ENCODE results near the gene RASSF10. TPM values are rescaled to one million over a fixed set of nuclear protein-coding genes. Genes with fewer than 3 reads are reported as not detected.

The RASSF10 gene
- total RNA-seq, 1 experiment from 2014 or later, result not detected

DNA sequence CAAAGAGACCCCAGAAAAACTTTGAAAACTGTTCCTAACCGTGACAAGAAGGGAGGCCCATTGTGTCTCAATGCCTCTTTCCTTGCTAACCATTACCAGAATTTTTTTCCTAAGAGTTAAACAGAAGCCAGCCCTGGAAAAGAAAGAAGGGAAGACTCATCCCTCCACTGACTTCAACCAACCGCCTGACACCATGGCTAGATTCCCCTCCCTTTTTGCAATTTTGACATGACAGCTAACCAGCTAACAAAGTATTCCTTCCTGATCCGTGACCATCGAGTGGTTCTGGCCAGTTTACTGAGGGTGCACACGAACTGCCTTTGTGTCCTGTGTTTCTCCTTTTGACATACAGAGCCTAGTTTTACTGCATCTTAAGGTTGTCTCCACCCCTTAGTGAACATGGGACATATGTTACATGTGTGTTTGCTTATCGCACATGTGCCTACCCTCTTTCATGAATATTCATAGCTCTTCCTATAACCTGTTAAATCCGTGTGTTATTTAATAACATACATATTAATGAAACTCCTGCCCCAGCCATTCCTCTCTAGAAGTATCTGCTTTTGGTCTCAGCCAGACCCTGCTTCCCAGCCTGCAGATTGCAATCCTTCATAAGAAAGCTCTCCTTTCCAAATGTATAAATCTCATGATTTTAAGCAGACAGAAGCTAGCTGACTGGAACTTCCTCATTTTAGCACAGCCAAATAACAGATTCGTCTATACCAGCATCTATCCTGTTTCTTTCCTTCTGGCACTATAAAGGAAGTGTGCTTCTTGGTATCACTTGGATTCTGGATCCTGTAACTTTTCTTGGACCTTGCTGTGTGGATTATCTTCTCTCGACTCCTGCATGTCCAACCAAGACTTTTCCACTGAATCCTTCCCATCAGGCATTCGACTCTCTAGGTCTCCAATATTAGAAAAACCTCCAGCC lies 37.8 kb downstream of the RASSF10 start:
- ChIA-PET RAD21 (ENCODE audit: low non-redundant PET in 1 of 2, low total read pairs in 2 of 2, uncharacterized antibody in 2 of 2, unreplicated experiment in 2 of 2) (no interaction called here), CTCF (no interaction called here), POLR2A (no interaction called here)
- Histone ChIP-seq H3K9me3 (ENCODE audit: control insufficient read depth in 1 of 2, insufficient read depth in 1 of 2, low read depth in 1 of 2, low read length in 2 of 2) (no peaks in the 10 kb centered on the region), H3K79me2 (ENCODE audit: insufficient read depth, low read length) (no peaks in the 10 kb centered on the region), H3K9ac (ENCODE audit: low read length) (no peak overlapping the region), H3K27me3 (ENCODE audit: insufficient read depth, low read length) (no peaks in the 10 kb centered on the region), H3K4me1 (ENCODE audit: control insufficient read depth in 1 of 2, insufficient read depth in 2 of 2, low read length in 2 of 2) (peaks cover 5 to 13% of the 10 kb centered on the region in 2 experiments; a peak in 3 of 4 replicates), H3K27ac (ENCODE audit: low read depth, low read length) (no peak overlapping the region), H3K36me3 (ENCODE audit: control insufficient read depth in 1 of 2, insufficient read depth in 2 of 2, low read length in 2 of 2) (no peaks in the 10 kb centered on the region), H3K9me2 (ENCODE audit: insufficient read depth) (no peaks in the 10 kb centered on the region; the same call in 1 of the 2 replicates), H3K4me2 (ENCODE audit: low read length) (no peak overlapping the region), H4K20me1 (ENCODE audit: insufficient read depth) (no peaks in the 10 kb centered on the region), H2AFZ (ENCODE audit: low read depth, low read length, poor library complexity, severe bottlenecking) (no peak overlapping the region), H3K4me3 (replicated peaks in 1 of 2; ENCODE audit: low read depth in 1 of 2, low read length in 2 of 2) (no peak overlapping the region)
- intact Hi-C loops (cut with micrococcal nuclease), result no loop called here
- DNase-seq (ENCODE audit: low read depth, low spot score) (no peak), ATAC-seq (no peak)
- no TSS peak for BruUV-seq (replicated peaks)
- TF ChIP-seq EZH2 (IDR thresholded peaks at IDR 0.05) (no peak), ELF1 (IDR thresholded peaks at IDR 0.05; ENCODE audit: borderline replicate concordance, low read depth) (no peak), EZH2phosphoT487 (IDR thresholded peaks at IDR 0.05; ENCODE audit: borderline replicate concordance) (no peak), YY1 (IDR thresholded peaks at IDR 0.05; ENCODE audit: extremely low read depth, insufficient replicate concordance, low read depth, low read length) (no peak)

DNA sequence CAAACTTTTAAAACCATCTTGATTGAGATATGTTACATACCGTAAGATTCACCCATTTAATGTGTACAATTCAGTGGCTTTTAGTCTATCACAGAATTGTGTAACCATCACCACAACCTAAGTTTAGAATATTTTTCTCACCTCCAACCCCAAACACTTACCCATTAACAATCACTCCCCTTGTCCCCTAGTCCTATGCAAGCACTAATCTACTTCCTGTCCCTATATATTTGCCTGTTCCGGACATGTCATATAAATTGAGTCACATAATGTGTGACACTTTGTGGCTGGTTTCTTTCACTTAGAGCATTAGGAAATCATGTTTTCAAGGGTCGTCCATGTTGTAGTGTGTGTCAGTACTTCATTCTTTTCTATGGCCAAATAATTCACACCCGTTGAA lies 38.8 kb downstream of the RASSF10 start:
- ChIA-PET POLR2A (no interaction called here), CTCF (no interaction called here), RAD21 (ENCODE audit: low non-redundant PET in 1 of 2, low total read pairs in 2 of 2, uncharacterized antibody in 2 of 2, unreplicated experiment in 2 of 2) (no interaction called here)
- intact Hi-C loops (cut with micrococcal nuclease), result no loop called here
- no peaks in the 10 kb centered on the region for H4K20me1 ChIP-seq (ENCODE audit: insufficient read depth)
- H3K9me3 ChIP-seq (ENCODE audit: control insufficient read depth in 1 of 2, insufficient read depth in 1 of 2, low read depth in 1 of 2, low read length in 2 of 2), result no peaks in the 10 kb centered on the region
- H3K4me1 ChIP-seq (ENCODE audit: control insufficient read depth in 1 of 2, insufficient read depth in 2 of 2, low read length in 2 of 2), result peaks cover 15 to 23% of the 10 kb centered on the region in 2 experiments
- no TSS peak for BruUV-seq (replicated peaks)
- H3K9ac ChIP-seq (ENCODE audit: low read length), result no peak overlapping the region
- H3K9me2 ChIP-seq (ENCODE audit: insufficient read depth), result no peaks in the 10 kb centered on the region; the same call in 1 of the 2 replicates
- H2AFZ ChIP-seq (ENCODE audit: low read depth, low read length, poor library complexity, severe bottlenecking), result no peak overlapping the region
- DNase-seq (ENCODE audit: low read depth, low spot score) (no peak), ATAC-seq (no peak)
- H3K36me3 ChIP-seq (ENCODE audit: control insufficient read depth in 1 of 2, insufficient read depth in 2 of 2, low read length in 2 of 2), result no peaks in the 10 kb centered on the region
- no peak overlapping the region for H3K4me2 ChIP-seq (ENCODE audit: low read length)
- H3K27ac ChIP-seq (ENCODE audit: low read depth, low read length), result no peak overlapping the region
- no peaks in the 10 kb centered on the region for H3K27me3 ChIP-seq (ENCODE audit: insufficient read depth, low read length)
- no peaks in the 10 kb centered on the region for H3K79me2 ChIP-seq (ENCODE audit: insufficient read depth, low read length)
- no peak overlapping the region for H3K4me3 ChIP-seq (replicated peaks in 1 of 2; ENCODE audit: low read depth in 1 of 2, low read length in 2 of 2)
- TF ChIP-seq, protein P1, sequence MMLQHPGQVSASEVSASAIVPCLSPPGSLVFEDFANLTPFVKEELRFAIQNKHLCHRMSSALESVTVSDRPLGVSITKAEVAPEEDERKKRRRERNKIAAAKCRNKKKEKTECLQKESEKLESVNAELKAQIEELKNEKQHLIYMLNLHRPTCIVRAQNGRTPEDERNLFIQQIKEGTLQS (IDR thresholded peaks at IDR 0.05), result no peak
- TF ChIP-seq POLR2A (IDR thresholded peaks at IDR 0.05; ENCODE audit: borderline replicate concordance, extremely low read depth, insufficient read depth, insufficient read length) (no peak), CEBPB (IDR thresholded peaks at IDR 0.05; ENCODE audit: low read depth) (no peak), TCF7L2 (IDR thresholded peaks at IDR 0.05; ENCODE audit: borderline replicate concordance, extremely low read depth, insufficient read depth, insufficient read length) (no peak), YY1 (IDR thresholded peaks at IDR 0.05; ENCODE audit: extremely low read depth, insufficient replicate concordance, low read depth, low read length) (no peak), ZNF274 (IDR thresholded peaks at IDR 0.05; ENCODE audit: low read depth, low read length) (no peak), EZH2 (IDR thresholded peaks at IDR 0.05) (no peak), EGR1 (IDR thresholded peaks at IDR 0.05; ENCODE audit: low read depth) (no peak), RAD21 (IDR thresholded peaks at IDR 0.05; ENCODE audit: low read depth) (no peak), CBX3 (IDR thresholded peaks at IDR 0.05; ENCODE audit: low read depth) (no peak), EZH2phosphoT487 (IDR thresholded peaks at IDR 0.05; ENCODE audit: borderline replicate concordance) (no peak), ELF1 (IDR thresholded peaks at IDR 0.05; ENCODE audit: borderline replicate concordance, low read depth) (no peak), SRF (IDR thresholded peaks at IDR 0.05; ENCODE audit: low read depth) (no peak), POLR2AphosphoS5 (IDR thresholded peaks at IDR 0.05; ENCODE audit: low read depth, low read length) (no peak)
- TF ChIP-seq, protein P2, sequence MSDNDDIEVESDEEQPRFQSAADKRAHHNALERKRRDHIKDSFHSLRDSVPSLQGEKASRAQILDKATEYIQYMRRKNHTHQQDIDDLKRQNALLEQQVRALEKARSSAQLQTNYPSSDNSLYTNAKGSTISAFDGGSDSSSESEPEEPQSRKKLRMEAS (IDR thresholded peaks at IDR 0.05), result no peak
- TF ChIP-seq, protein P3, sequence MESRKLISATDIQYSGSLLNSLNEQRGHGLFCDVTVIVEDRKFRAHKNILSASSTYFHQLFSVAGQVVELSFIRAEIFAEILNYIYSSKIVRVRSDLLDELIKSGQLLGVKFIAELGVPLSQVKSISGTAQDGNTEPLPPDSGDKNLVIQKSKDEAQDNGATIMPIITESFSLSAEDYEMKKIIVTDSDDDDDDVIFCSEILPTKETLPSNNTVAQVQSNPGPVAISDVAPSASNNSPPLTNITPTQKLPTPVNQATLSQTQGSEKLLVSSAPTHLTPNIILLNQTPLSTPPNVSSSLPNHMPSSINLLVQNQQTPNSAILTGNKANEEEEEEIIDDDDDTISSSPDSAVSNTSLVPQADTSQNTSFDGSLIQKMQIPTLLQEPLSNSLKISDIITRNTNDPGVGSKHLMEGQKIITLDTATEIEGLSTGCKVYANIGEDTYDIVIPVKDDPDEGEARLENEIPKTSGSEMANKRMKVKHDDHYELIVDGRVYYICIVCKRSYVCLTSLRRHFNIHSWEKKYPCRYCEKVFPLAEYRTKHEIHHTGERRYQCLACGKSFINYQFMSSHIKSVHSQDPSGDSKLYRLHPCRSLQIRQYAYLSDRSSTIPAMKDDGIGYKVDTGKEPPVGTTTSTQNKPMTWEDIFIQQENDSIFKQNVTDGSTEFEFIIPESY (IDR thresholded peaks at IDR 0.05; ENCODE audit: extremely low read depth, insufficient replicate concordance, low read length), result no peak

Measured in HCT116 (cell line).